HG02623 (cell line): Measurements from ENCODE around the gene TMEM200A.

Experiments
- ATAC-seq: cut with Tn5 transposase; IDR thresholded peaks from one replicate; pipeline ENCODE4 v1.9.1; 2021; ENCODE audit warnings: moderate library complexity; ENCODE audit not compliant: unreplicated experiment

The TMEM200A gene

GRCh38 chr6:130485870-130486269 lies 120.1 kb downstream of the TMEM200A start:
- ATAC-seq: no peak

GRCh38 chr6:130486417-130486816 lies 120.6 kb downstream of the TMEM200A start:
- no peak for ATAC-seq

DNA sequence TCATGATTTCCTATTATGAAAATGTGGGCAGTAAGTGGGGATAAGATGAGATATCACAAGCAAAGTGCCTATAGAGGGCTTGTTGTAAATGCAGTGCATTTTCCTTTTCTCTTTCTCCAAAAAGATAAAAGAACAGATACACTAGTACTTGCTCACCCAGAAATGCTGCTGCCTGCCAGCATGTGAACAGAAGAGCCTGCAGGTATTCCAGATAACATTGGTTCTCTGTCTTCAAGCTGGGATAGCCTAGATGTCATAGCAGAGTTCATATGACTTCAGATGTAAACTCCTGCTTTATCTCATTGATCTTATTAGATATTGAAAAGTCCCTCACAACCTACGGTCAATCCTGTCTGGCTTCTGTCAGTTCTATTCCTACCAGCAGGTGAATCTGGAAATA lies 123.7 kb downstream of the TMEM200A start:
- ATAC-seq: no peak
